Measurements from ENCODE around the gene ST6GALNAC6.
"Not testable (repeated sequence)": the region's sequence is repeated elsewhere in the genome, so short reads cannot be mapped to it uniquely, and the experiment has no call there.

Gene ST6GALNAC6

DNA sequence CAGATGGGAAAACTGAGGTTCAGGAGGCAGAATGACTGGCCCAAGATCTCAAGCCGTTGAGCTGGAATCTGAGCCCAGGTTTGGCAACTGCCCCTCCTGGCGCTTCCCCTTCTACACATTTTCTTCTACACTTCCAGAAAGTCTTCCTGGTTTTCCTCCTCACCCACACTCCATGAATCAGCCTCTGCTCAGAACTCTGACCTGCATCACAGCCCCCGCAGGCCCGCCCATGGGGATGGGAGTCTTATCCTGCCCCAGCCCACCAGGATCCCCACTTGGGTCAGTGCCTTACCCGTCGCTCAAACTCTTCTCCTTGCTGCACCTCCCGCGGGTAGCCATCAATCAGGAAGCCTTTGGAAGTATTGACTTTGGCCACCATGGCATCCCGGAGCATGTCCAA, 27.9 kb downstream of the ST6GALNAC6 start:
- DNase-seq, result no peak

DNA sequence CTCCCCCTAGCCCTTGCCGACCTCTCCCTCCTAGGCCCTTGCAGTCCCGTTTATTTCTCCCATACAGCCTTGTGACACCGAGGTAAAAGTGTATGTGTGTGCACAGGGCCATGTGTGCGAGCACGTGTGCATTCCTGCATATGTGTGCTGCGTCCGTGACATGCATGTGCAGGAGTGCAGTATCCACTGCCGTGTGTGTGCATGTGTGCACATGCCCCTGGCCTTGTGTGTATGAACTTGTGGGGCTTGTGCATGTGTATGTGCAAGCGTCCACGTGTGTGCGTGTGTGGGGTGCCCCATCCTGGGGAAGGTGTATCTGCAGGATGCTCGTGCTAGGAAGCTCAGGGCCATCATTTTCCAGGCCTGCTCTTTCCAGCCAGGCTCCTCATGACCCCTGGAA, 28.5 kb downstream of the ST6GALNAC6 start:
- no peak for DNase-seq

DNA sequence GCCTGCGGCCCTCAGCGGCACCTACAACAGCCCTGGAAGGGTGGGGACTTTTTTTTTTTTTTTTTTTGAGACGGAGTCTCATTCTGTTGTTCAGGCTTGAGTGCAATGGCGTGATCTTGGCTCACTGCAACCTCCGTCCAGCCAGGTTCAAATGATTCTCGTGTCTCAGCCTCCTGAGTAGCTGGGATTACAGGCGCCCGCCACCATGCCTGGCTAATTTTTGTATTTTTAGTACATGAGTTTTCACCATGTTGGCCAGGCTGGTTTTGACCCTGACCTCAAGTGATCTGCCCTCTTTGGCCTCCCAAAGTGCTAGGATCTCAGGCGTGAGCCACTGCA, 29.3 kb downstream of the ST6GALNAC6 start:
- not testable (repeated sequence) for DNase-seq

DNA sequence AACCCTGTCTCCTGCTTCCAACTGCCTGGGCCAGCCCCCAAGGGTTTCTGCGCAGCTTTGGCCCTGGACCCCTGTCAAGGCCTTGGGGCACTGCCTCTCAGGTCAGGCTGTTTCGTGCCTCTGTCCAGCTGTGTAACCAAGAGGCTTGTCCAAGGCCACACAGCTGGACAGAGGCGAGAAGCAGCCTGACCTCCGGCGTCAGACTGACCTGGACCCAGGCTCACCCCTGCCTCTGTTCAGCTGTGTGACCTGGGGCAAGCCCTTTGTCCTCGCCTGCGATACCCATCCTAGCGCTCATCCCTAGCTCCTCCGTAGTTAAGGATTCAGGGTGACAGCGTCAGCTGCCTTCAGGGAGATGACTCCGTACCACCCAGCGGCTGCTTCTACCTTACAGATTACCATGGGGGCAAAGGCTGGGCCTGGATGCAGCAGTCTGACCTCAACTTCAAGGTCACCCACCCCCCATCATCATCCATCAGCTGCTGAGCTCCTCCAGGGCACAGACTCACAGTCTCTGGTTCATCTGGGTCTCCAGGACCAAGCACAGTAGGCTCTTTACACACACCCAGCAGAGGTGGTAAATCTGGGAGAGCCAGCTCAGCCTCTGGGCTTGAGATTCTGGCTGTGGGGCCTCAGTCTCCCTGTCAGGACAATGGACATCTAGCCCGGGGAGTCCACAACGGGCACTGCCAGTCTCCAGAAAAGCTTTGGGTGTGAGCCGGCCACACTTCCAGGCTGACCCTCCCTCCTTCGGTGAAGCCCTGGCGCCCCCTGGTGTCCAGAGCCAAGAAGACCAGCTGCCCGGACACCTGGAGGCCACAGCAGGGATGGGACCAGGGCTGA, 29.9 kb downstream of the ST6GALNAC6 start:
- peak; percentile 77 for DNase-seq

DNA sequence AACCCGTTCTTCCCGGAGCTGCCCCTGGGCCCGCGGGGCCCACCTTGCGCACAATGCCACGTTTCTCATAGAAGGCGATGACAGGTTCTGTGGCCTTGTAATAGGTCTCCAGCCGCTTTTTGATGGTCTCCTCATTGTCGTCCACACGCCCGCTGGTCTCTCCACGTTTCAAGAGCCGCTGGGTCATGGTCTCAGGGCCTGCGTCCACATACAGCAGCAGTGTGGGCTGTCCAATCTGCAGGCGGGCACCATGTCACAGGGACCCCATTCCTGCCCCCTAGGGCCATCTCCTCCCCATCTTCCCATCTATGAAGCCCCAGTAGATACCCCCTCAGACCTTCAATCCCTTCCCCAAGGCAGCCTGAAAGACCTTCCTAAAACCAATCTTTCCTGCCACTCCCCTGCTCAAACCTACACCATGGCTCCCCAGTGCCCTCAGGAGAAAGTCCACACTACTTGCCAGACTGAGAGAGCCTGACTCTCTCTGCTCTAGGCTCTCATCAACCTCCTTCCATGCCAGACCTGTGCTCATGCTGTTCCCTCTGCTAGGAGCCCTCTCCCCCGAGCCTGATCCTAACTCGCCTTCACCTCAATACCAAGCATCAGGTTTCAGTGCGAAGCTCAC, 31.0 kb downstream of the ST6GALNAC6 start:
- no peak for DNase-seq

DNA sequence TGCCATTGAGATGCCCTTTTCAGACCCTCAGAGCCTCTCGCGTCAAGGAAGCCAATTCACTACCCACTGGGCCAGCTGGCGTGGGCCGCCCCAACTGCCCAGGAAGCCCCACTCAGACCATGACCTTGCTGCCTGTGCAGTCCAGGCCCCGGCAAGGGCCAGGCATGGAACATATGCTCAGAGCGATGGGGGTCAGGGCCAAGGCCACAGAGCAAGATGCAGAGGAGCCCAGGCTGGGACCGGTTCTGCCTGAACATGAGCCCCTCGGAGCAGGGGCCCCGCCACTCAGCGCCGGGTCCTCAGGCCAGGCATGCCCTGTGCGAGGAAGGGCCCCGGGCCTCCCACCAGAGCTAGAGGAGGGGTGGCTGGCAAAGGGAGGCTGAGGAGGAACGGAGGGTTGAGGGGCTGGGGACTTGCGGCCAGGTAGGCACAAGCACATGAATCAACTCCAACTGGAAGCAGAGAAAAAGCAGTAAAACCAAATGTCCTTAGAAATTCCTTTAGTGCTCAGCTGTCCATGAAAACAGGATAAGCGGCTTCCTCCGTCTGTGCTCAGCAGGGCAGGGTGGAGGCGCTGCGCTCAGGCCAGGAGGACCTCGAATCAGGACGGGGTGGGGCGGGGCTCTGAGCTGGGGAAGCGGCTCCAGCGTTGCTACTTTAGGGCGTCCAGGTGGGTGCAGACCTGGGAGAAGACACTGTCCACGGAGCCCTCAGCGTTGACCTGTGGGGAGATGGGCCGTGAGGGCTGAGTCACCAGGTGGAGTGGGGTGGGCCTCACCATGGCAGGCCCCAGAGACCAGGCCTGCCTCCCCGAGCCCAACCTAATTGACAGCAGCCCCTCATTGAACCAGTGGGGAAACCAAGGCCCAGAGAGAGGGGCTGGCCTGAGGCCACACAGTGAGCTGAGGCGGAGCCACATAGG, 31.8 kb downstream of the ST6GALNAC6 start:
- no peak for DNase-seq

DNA sequence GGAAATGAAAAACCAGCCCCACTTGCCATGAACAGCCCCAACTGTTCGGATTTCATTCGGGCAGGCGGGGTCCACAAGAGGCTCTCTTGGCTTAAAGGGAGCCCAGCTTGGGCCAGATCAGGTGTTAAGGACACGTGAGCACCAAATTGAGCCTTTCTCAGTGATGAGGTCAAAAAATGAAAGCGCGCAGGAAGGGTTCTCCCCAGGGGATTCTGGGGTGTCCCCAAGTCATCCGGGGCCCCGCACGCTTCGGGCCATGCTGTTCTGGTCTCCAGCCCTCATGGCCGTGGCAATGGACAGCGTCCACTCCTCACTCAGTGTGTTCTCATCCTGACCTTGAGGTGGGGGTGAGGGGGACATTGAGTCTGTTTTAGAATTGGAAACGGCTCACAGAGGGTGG, 32.9 kb downstream of the ST6GALNAC6 start:
- DNase-seq, result no peak

DNA sequence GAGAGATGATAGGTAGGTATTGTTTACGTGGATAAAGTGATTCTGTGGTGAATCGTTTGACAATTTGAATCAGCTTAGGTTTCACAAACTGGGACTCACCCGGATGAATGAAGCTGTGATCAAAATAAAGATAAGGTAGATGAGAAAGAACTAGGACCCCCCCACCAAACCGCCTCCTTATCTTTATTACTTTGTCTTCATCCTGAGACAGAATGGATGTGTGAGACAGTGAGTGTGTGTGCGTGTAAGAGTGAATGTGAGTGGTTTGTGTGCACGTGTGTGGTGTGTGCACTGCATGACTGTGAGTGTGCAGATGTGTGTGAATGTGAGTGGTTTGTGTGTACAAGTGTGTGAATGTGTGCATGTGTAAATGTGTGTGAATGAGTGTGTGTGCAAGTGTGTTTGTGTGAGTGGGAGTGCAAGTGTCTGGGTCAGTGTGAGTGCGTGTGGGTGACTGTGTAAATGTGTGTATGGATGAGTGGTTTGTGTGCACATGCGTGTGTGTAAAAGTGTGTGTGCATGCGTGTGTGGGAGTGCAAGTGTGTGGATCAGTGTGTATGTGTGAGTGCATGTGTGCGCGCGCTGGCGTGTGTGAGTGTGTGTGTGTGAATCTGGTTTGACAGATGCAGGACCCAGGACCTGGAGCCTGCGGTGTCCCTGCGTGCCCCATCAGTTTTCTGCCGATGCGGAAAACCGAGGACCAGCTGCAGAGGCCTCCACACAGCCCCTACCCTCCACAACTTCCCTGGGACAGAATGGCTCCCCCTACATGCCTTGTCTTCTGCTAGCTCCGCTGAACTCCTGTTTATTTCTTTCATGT, 33.5 kb downstream of the ST6GALNAC6 start:
- DNase-seq, result no peak

DNA sequence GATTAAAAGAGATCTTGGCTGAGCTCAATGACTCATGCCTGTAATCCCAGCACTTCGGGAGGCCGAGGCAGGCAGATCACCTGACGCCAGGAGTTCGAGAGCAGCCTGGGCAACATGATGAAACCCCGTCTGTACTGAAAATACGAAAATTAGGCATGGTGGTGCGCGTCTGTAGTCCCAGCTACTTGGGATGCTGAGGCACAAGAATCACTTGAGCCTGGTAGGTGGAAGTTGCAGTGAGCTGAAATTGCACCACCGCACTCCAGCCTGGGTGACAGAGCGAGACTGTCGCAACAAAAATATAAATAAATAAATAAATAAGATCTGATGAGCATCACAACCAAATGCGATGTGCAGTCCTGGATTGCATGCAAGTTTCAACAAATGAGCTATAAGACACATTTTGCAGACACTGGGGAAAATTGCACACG, 36.2 kb downstream of the ST6GALNAC6 start:
- no peak for DNase-seq

DNA sequence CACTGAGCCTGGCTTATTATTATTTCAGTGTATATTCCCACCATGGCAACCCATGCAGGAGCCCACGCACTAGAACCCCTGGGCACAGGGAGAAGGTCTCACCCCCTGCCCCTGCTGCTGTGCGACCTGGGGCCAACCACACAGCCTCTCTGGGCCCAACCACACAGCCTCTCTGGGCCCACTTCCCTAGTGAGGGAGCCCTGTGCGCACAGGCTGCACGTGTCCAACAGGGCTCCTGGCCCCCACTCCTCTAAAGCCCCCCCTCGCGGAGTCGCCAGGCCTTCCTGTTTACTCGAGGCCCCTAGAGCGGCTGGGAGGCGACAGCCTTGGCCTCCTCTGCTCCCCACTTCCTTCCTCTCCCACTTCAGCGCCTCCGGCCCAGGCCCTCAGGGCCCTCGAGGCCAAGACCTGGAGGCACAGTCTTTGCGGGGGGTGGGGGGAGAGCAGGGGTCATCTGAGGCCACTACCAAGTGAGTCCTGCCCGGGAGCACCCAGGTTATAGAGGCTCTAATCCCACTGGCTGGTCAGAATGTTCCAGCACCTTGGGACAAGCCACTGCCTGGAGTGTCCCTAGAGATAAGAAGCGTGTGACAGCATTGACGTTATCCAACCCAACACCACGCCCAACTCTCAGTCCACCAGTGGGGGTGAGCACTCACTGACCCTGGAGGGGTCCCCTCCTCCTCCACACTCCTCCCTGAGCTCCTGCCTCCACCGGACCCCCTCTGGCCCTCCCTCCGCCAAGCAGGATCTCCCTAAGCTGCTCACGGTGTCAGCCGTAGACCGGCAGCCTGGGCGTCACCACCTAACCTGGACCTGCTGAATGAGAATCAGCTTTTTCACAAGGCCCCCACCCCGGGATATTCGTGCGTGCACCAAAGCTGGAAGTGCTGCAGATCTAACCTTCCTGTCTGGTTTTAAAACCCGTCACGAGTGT, 37.1 kb downstream of the ST6GALNAC6 start:
- peak; percentile 34 for DNase-seq

DNA sequence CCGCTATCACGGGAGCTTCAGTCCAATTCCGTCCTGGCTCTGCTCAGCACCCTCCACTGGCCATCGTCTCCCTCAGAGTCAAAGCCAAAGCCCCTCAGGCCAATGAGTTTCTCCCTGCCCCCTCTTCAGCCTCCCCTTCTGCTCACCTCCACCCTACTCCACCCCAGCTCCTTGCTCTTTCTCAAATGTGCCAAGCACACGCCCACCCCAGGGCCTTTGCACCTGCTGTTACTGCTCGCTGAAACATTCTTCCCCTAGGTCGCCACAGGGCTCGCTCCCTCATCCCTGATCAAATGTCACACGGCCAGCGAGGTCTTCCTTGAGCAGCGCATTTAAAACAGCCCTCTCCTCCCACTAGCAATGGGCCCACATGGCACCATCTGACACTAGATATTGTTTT, 38.6 kb downstream of the ST6GALNAC6 start:
- DNase-seq, result no peak

DNA sequence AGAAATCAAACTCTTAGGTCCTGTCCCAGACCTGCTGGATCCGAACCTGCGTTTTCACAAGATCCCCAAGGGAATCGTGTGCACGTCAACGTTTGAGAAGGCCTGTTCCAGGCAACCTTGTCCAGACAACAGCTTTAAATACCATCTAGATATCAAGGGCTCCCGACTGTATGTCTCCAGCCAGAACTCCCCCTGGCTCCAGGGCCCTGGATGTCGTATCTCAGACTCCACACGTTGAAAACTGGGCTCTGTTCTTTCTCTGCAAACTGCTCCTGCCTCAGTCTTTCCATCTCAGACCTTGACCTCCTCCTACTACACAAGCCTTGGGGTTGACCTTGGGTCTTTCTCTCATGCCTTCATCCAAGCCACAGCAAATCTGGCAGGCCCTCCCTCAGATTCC, 39.1 kb downstream of the ST6GALNAC6 start:
- DNase-seq, result no peak

DNA sequence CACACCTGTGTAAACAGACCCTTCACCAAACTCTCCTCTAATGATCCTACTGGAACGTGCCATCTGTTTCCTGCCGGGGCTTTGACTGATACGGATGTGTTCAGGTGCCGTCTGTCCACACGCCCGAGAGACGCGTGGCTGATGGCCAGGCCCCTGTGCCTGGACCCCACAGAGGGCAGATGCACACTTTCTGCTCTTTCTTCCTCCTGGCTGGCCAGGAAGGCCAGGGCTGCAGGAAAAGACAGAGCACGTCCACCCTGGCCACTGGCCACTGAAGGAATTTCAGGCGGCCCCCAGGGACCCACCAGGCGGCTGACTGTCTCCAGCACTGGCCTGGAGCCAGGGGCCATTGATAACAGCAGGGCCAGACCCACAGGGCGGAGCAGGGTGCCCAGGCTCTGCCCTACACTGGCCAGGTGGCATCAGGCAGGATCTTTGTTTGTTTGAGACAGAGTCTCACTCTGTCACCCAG, 41.3 kb downstream of the ST6GALNAC6 start:
- no peak for DNase-seq

DNA sequence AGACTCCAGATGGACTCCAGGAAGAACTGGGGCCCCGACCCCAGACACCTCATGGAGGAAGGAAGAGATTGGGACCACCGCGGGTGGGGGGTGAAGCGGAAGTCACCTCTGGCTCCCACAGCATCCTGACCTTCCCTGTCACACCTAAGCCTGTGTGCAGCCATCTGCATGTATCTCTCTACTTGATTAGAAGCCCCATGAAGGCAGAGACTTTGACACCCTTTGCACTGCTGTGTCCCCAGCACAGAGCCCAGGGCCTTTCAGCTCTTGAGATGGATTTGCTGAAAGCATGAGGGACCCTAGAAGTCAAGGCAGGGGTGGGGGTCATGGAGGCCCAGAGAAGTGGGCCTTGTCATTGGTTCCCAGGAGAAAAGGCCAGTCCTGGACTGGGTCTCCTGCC, 42.1 kb downstream of the ST6GALNAC6 start:
- DNase-seq, result no peak

DNA sequence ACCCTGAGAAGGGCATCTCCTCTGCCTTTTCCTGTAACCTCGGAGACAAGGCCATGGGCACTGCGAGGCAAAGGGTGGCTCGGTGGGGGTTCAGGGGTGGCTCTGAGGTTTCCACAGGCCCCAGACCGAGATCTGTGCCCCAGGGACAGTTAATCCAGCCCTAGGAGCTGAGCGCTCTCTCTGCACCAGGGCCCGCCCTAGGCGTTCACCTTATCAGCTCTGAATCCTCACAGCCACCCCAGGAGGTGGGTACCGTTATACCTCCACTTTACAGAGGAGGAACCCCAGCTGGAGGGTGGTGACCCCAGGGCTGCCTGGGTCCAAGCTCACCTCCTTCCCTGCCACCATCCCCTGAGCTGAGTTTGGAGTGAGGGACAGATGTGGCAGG, 42.7 kb downstream of the ST6GALNAC6 start:
- no peak for DNase-seq

DNA sequence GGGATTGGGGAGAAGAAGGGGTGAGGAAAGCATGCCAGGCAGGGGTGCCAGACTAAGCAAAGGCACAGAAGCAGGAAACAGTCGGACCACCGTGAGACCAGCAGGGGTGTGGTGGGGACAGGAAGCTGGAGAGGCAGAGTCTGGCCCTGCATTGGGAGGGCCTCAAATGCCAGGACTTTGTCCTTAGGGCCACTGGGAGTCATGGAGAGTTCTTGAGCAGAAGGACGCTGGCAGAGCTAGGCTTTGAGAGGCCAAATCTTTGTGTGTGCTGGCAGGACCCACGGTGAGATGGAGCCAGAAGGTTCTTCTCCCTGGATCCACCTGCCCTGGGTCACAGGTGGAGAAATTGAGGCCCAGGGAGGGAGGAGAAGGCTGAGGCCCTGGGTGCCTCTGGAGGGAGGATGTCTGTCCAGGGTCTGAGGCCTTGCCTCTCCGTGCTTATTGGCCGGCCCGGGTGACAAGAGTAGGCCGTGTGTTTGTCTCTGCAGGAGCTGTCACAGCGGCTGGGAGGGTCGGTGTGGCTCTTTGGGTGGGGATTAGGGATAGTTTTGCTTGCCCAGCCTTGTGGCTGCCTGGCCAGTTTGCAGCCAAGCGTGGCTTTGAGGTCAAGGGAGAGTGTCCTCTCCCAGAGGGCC, 43.2 kb downstream of the ST6GALNAC6 start:
- DNase-seq, result no peak

DNA sequence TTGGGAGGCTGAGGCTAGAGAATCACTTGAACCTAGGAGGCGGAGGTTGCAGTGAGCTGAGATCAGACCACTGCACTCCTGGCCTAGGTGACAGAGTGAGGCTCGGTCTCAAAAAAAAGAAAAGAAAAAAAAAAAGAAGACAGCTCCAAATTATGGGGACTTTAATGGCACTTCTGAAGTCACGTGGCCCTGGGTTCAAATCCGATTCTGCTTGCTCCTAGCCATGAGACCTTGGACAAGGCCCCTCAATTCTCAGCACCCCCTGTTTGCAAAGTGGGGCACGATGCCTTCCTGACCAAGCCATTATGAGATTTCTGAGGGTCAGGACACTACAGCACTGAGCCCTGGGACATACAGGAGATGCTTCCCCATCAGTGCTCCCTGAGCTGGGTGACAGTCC, 43.9 kb downstream of the ST6GALNAC6 start:
- DNase-seq, result no peak

DNA sequence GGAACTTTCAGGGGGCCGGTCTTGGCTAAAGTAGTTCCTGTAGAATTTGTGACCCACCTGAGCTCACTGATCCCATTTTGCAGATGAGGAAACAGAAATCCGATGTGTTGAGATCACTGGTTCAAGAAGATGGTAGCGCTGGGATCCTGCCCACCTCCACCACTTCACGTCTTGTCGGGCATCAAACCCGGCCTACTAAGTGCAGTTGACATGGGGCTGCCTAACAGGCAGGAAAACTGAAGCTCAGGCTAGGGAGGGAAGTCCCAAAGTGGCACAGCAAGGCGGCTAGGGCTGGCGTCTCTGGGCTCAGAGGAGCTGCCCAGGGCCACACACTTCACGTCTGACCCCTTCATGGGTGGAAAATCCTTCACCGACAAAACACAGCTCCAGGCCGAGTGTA, 44.4 kb downstream of the ST6GALNAC6 start:
- DNase-seq, result no peak

DNA sequence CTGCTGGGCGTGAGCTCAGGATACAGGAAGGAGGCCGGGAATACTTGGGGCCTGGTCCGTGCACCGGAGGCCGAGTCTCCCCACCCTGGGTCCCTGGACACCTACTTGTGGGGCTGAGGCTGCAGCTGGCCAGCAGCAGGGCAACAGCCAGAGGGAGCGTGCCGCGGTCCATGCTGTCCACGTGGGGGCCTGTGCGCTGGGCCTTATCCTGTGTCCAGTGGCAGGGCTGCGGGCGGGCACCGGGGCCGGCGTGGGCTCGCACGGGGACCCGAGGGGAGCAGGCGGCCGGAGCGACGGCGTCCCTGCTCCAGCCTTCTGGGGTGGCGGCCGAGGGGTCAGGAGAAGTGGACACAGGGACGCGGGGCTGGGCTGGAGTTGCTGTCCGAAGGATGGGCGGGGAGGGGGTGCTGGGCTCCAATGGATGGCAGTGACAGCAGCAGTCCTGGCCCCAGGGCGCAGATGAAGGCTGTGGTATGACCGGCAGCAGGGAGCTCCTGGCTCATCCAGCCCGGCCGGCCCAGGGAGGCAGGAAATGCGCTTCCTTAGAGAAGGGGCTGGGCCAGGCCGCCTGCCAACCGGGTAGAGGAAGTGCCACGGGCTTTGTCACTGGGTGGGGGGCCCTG, 45.1 kb downstream of the ST6GALNAC6 start, which contains the start of gene ENG:
TSS of gene ENG (minus strand) at position 475 of the 623 bp plus-strand sequence. CDS start at position 172, 303 bp downstream.
- peak; percentile 36 for DNase-seq

All from activated naive CD4-positive, alpha-beta T cell treated with anti-CD3 and anti-CD28 coated beads, Interleukin-2, amount 50 U/mL, for 16 hours (primary cell).